Panc1 (cell line): Measurements from ENCODE around the gene PPP1R36. TPM values are rescaled to one million over a fixed set of nuclear protein-coding genes. Genes with fewer than 3 reads are reported as not detected.

Experiments used
- total RNA-seq: library from RNA; stranded (reverse); gene quantifications from one replicate; pipeline ENCODE4 v1.2.1, GENCODE V29; 2021; ENCODE audit not compliant: unreplicated experiment

The PPP1R36 gene
- total RNA-seq, 1 experiment from 2014 or later = 0.69 TPM

Other genes starting within 250 kb of the PPP1R36 start
- 141 TPM for gene MTHFD1, start 161.6 kb upstream of the PPP1R36 start, total RNA-seq
- gene AKAP5, start 84.5 kb upstream of the PPP1R36 start, total RNA-seq = 0.64 TPM
- gene ZBTB25, start 46.1 kb upstream of the PPP1R36 start, total RNA-seq = 9.0 TPM
- gene ZBTB1, start 45.2 kb upstream of the PPP1R36 start, total RNA-seq = 36.1 TPM
- 7.7 TPM for gene HSPA2, start 9.2 kb upstream of the PPP1R36 start, total RNA-seq
- 34.0 TPM for gene PLEKHG3, start 154.5 kb downstream of the PPP1R36 start, total RNA-seq